ENCODE measurements around the gene AGPAT4.

Gene AGPAT4

GRCh38 chr6:161251345-161251744, 22.5 kb downstream of the AGPAT4 start:
- no peak for DNase-seq

DNA sequence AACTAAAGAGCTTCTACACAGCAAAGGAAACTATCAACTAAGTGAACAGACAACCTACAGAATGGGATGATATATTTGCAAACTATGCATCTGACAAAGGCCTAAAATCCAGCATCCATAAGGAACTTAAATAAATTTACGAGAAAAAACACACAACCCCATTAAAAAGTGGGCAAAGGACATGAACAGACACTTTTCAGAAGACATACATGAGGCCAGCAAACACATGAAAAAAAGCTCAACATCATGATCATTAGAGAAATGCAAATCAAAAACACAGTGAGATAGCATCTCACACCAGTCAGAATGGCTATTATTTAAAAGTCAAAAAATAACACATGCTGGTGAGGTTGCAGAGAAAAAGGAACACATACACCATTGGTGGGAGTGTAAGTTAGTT, 24.5 kb downstream of the AGPAT4 start:
- no peak for DNase-seq

DNA sequence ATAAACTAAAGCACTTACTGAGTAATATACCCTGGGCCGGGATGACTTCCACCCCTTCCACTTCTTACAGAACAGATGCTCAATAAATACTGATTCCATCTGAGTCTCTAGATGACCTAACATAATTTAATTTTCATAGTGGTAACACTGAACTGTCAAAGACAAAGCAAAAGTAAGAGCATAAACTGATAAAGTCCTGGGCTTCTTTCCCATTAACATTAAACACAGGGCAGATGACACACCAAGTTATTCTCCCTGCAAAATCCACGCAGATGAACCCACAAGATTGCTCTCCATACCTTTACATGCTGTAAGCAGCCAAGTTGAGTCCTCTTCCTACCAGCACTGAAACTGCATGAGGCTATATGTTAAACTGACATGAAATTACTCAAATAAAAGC, 27.1 kb downstream of the AGPAT4 start:
- DNase-seq = no peak

- no peak for DNase-seq
Observed at GRCh38 chr6:161245363-161245762, 28.5 kb downstream of the AGPAT4 start.

DNA sequence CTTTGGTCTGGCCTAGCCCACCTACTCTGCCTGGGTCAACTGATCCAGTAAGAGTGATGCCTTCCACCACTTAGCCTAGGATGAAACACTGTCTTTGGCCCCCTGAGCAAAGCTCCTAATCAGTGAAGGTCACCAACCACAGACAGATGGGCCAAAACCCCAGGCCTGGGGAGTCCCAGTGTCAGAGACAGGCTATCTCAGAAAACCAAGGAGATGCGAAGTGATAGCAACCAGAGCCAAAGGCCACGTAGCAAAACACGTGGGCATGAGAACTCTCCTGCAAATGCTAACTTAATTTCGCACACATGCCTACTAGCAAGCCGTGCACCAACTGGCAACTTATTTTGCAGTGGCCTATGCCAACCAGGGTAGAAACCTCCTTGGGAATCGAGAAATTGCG, 29.1 kb downstream of the AGPAT4 start:
- no peak for DNase-seq

DNA sequence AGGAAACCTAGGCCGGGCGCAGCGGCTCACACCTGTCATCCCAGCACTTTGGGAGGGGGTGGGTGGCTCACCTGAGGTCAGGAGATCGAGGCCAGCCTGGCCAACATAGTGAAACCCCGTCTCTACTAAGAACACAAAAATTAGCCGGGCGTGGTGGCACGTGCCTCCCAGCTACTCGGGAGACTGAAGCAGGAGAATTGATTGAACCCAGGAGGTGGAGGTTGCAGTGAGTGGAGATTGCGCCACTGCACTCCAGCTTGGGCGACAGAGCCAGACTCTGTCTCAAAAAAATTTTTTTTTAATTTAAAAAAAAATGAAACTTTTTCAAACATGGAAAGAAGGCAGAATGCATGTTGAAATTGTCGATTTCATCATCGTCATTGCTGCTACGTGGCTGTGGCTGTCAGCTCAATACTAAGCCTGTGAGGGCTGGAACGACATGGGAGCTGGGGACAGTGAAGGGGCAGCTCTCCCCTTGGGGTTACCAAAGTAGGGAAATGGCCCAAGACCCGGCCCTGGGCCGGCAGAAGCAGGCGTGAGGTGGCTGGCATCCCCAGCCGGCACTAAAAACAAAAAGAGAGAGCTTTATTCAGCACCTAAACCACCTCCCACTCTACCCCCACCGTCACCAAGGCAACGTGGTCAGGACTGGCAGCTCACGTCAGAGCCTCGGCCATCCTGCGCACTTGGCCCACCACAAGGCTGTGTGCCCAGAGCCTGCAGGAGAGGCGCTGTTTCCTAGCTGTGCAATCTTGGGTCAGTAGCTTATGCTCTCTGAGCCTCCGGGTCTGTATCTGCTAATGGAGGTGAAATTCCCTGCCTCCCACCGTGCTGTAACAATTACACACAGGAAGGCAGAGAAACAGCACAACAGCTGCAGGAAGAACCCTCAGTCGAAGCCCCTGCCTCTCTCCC, 30.8 kb downstream of the AGPAT4 start:
- DNase-seq = no peak

DNA sequence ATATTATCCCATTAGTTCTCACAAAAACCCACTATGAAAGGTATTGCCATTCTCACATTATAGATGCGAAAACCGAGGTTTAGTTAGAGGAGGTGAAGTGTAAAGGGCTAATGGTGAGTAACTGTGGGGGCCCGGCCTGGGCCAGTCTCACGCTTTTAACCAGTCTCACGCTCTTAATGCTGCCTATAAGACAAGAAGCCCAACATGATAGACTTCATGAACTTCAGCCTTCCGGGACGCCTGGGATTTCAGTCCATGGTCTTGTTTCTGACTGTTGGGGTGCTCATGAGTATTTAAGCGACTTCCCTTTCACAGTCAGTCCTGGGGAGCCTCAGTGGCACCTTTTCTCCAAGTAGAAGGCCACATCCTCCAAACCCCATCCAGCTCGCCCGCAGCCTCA, 31.7 kb downstream of the AGPAT4 start:
- no peak for DNase-seq

DNA sequence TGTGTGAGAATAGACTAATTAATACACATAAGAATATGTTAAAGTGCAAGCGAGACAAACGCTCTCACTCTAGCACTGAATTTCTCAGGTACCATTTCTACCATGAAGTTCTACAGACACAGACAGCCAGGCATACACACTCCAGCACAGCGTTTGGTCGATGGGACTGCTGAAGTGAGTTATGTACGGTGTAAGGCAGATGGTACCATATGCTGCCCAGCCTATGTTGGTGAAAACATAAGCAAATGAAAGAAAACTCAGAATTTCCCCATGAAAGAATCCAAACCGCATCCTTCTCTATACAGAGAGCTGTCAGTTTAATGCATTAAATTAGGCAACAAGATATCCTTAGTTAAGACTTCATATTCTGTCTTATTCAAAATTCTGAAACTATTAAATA, 34.9 kb downstream of the AGPAT4 start:
- DNase-seq = no peak

- no peak for DNase-seq
Observed at GRCh38 chr6:161238500-161238899, 35.4 kb downstream of the AGPAT4 start.

DNA sequence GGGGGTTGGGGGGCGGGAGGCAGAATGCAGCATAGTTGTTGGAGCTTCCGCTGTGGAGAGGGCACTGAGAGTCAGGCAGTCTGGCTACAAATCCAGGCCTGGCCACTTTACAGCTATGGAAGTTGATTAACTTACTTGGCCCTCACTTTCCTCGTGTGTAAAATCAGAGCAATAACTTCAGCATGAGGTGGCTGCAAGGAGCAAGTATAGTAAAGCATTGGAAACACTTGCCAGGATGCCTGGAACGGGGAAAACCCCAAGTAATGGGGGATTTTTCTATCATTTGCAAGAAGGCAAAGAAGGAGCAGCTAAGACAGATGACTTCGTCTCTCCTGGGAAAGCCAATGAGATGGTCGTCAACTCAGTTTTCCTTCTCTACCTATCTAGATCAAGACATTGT, 35.8 kb downstream of the AGPAT4 start:
- DNase-seq = no peak

- DNase-seq = no peak
Observed at GRCh38 chr6:161237176-161237575, 36.7 kb downstream of the AGPAT4 start.

- DNase-seq = no peak
Observed at GRCh38 chr6:161235776-161236633, 37.9 kb downstream of the AGPAT4 start.

GRCh38 chr6:161233986-161234661, 39.7 kb downstream of the AGPAT4 start:
- DNase-seq = no peak

GRCh38 chr6:161232467-161232866, 41.4 kb downstream of the AGPAT4 start:
- DNase-seq = no peak

GRCh38 chr6:161232010-161232409, 41.9 kb downstream of the AGPAT4 start:
- no peak for DNase-seq

GRCh38 chr6:161230339-161230738, 43.5 kb downstream of the AGPAT4 start:
- DNase-seq = no peak

- no peak for DNase-seq
Observed at GRCh38 chr6:161228921-161229591, 44.8 kb downstream of the AGPAT4 start.

DNA sequence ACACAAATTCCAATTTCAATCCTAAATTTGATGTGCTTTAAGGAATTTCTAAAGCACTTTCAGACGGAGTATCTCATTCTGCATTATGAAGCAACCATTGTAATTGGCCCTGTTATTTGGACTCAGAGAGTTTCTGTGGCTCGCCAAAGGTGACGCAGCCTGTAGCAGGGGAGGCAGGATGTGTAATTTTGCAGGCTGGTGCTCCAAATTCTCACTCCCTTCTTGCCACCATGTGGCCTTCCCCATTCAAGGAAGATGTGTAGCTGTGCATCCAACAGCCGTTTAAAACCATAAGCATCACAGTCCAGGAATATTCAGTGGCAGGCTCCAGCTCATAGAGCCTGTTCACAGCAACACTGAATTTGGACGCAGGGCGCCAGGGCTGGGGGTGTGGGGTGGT, 45.8 kb downstream of the AGPAT4 start:
- DNase-seq = no peak

GRCh38 chr6:161227004-161227960, 46.6 kb downstream of the AGPAT4 start:
- no peak for DNase-seq

DNA sequence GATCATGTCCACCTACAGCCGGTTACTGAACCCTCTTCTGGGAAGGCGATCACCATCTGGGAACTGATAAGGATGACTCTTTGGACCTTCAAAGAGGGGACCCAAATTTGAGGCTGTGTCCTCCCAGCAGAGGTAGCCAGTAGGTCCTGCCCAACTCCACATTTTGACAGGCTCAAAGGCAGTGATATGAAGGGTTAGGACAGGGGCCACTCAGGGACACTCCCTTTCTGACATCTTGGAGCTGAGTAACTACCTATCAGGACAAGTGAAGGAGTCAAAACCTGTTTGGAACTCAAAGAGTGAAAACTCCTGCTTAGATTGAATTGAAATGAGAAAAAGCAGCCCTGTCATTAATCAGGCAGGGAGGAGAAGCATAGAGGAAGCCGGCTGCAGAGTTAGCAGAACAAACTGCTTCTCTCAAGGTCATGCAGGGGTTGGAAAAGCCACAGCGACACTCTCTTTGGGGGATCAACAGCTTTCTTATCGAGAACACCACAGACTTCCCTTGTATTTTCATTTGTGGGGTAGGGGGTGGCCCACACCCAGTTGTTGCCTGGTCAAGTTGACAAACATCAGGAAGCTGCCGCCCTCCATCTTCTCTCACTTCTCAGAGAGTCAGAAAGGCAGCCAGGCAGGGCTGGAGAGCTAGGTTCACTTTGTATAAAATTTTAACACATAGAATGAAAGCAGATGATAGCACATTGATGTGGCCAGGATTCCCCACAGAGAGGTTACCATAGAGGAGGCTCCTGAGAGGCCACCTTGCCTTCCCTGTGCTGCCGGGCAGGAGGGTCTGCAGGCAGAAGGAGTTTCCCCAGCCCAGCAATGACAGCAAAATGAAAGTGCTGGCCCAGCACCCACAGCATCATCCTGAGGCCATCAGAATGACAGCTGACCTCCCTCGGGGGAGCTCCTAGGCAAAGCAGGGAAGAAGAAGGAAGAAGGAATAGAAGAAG, 47.6 kb downstream of the AGPAT4 start:
- DNase-seq = no peak

DNA sequence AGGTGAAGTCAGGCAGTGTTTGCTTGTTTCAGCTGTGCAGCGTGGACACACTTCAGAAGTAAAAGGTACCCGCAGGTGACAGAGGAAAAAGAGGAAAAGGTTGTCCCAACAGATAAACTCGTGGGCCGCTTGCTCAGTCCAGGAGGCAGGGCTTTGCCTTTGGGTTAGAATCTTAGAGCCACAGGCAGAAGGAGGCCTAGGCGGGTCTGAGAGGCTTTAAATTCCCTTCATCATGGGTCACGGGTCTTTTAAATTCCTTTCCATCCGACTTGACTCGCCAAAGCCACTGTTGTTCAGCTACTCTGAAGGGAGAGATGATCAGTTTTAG, 48.2 kb downstream of the AGPAT4 start:
- DNase-seq = no peak

All from NCI-H1092 (cell line).